ENCODE measurements around the gene GFOD2. TPM values are rescaled to one million over a fixed set of nuclear protein-coding genes. Genes with fewer than 3 reads are reported as not detected.

GFOD2 gene
- total and polyA plus RNA-seq, 2 of the 13 experiments (the other 11 are each of a cell fraction or from before 2014, with no cell fraction given) = 11.1 to 17.2 TPM

DNA sequence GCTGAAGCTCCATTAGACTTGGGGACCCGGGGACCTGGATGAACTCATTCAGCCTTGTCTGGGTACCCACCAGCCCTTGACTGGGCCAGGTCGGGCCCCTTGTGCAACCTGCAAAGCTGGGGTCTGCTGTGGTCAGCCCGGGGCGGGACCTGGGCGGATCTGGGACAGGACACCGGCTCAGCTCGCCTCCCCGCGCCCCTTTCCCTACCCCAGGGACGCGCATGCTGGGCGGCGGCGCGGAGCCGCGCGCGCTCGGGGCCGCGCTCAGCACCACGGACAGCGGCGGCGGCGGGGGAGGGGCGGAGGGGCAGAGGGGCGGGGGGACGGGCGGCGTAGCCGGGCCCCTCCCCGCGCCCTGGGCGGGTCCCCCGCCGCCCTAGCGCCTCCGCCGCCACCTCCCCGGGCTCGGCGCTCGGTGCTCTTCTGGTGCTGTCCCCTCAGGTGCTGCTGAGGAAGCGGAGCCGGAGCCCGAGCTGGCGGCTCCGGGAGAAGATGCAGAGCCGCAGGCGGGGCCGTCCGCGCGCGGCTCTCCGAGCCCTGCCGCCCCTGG, 66.5 kb downstream of the GFOD2 start (continued):
- TF ChIP-seq CREB1 (IDR thresholded peaks at IDR 0.05) (no peak), CREB1 (CRISPR knock-in tag; IDR thresholded peaks at IDR 0.05) (no peak), XRCC5 (optimal IDR thresholded peaks at IDR 0.05; ENCODE audit: low read length) (no peak), FOXK2 (IDR thresholded peaks at IDR 0.05) (no peak), ZNF367 (CRISPR knock-in tag; IDR thresholded peaks at IDR 0.05; ENCODE audit: borderline replicate concordance) (no peak), KLF16 (CRISPR knock-in tag; IDR thresholded peaks at IDR 0.05) (no peak), ZNF562 (CRISPR knock-in tag; IDR thresholded peaks at IDR 0.05; ENCODE audit: borderline replicate concordance) (no peak), ZNF136 (CRISPR knock-in tag; IDR thresholded peaks at IDR 0.05; ENCODE audit: low read depth) (no peak), ZNF781 (CRISPR knock-in tag; IDR thresholded peaks at IDR 0.05; ENCODE audit: borderline replicate concordance, not compliant biosample characterization) (no peak), THAP9 (CRISPR knock-in tag; IDR thresholded peaks at IDR 0.05; ENCODE audit: borderline replicate concordance) (no peak), CCDC6 (CRISPR knock-in tag; IDR thresholded peaks at IDR 0.05) (peak; percentile 62; the same call in 1 of the 2 replicates), ZNF564 (CRISPR knock-in tag; IDR thresholded peaks at IDR 0.05) (0 out of 2 replicates have a peak, but pooled peaks have one; percentile 44), ZFYVE20 (CRISPR knock-in tag; IDR thresholded peaks at IDR 0.05; ENCODE audit: borderline replicate concordance, low read depth) (no peak), ZNF326 (CRISPR knock-in tag; IDR thresholded peaks at IDR 0.05; ENCODE audit: borderline replicate concordance) (no peak), TARDBP (CRISPR knock-in tag; IDR thresholded peaks at IDR 0.05) (no peak), SNAI1 (CRISPR knock-in tag; IDR thresholded peaks at IDR 0.05; ENCODE audit: borderline replicate concordance) (no peak), NONO (IDR thresholded peaks at IDR 0.05) (no peak), NONO (CRISPR knock-in tag; conservative IDR thresholded peaks at IDR 0.05) (no peak), HDAC6 (IDR thresholded peaks at IDR 0.05; ENCODE audit: low read depth, low read length) (no peak), ZNF644 (CRISPR knock-in tag; IDR thresholded peaks at IDR 0.05; ENCODE audit: low read depth) (no peak), ZNF557 (CRISPR knock-in tag; IDR thresholded peaks at IDR 0.05) (no peak), SPEN (CRISPR knock-in tag; IDR thresholded peaks at IDR 0.05; ENCODE audit: low read depth) (no peak), ZNF777 (CRISPR knock-in tag; IDR thresholded peaks at IDR 0.05) (no peak)
- TF ChIP-seq, protein P1, sequence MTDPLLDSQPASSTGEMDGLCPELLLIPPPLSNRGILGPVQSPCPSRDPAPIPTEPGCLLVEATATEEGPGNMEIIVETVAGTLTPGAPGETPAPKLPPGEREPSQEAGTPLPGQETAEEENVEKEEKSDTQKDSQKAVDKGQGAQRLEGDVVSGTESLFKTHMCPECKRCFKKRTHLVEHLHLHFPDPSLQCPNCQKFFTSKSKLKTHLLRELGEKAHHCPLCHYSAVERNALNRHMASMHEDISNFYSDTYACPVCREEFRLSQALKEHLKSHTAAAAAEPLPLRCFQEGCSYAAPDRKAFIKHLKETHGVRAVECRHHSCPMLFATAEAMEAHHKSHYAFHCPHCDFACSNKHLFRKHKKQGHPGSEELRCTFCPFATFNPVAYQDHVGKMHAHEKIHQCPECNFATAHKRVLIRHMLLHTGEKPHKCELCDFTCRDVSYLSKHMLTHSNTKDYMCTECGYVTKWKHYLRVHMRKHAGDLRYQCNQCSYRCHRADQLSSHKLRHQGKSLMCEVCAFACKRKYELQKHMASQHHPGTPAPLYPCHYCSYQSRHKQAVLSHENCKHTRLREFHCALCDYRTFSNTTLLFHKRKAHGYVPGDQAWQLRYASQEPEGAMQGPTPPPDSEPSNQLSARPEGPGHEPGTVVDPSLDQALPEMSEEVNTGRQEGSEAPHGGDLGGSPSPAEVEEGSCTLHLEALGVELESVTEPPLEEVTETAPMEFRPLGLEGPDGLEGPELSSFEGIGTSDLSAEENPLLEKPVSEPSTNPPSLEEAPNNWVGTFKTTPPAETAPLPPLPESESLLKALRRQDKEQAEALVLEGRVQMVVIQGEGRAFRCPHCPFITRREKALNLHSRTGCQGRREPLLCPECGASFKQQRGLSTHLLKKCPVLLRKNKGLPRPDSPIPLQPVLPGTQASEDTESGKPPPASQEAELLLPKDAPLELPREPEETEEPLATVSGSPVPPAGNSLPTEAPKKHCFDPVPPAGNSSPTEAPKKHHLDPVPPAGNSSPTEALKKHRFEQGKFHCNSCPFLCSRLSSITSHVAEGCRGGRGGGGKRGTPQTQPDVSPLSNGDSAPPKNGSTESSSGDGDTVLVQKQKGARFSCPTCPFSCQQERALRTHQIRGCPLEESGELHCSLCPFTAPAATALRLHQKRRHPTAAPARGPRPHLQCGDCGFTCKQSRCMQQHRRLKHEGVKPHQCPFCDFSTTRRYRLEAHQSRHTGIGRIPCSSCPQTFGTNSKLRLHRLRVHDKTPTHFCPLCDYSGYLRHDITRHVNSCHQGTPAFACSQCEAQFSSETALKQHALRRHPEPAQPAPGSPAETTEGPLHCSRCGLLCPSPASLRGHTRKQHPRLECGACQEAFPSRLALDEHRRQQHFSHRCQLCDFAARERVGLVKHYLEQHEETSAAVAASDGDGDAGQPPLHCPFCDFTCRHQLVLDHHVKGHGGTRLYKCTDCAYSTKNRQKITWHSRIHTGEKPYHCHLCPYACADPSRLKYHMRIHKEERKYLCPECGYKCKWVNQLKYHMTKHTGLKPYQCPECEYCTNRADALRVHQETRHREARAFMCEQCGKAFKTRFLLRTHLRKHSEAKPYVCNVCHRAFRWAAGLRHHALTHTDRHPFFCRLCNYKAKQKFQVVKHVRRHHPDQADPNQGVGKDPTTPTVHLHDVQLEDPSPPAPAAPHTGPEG (CRISPR knock-in tag; IDR thresholded peaks at IDR 0.05) = no peak
